ENCODE data around the gene GSE1.

Gene GSE1

GRCh38 chr16:85633888-85634287 lies 20.8 kb downstream of the GSE1 start:
- no peak for TF ChIP-seq CTCF (IDR thresholded peaks at IDR 0.05; ENCODE audit: insufficient read depth, low read length)
- Histone ChIP-seq H3K27me3 (ENCODE audit: insufficient read depth, poor library complexity, severe bottlenecking) (no peaks in the 10 kb centered on the region), H3K27ac (replicated peaks) (no peak overlapping the region), H3K4me3 (replicated peaks; ENCODE audit: insufficient read depth, low read length) (no peak overlapping the region)
- no peak for DNase-seq (ENCODE audit: low read depth in 1 of 2, low spot score in 1 of 2)

DNA sequence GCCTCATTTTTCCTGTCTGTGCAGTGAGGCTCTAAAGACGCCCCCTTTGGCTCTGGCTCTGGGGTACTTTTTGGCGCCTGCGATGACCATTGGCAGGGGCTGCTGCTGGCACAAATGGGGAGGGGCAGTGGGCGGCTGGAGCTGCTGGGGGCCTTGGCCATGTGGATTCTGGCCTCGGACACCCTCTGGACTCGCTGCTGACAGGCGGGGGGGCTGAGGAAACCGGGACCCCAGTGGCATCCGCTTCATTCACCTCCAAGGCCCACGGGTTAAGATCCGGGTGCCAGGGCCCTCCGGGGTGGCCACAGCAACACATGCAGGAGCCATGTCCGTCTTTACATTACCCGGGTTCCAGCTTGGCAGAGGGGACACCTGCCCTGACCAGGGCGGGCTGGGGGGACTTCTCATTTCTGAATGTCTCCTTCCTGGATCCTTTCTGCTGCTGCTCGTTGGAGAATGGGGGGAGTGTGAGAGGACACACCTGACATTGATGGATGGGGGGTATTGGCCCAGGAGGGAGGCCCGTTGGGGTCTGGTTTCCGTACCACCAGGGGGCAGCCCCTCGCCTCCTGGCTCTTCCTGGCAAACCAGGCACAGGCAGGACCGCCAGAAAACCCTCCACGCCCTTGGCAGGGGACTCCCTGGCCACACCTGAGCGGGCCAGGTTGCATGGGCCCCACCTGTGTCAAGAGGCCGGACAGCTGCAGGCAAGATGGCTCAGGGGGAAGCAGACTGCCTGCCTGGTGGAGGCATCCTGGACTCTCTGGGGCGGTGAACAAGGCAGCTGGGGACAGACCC lies 21.8 kb downstream of the GSE1 start:
- no peak overlapping the region for H3K27ac ChIP-seq (replicated peaks)
- no peak for DNase-seq (ENCODE audit: low read depth in 1 of 2, low spot score in 1 of 2)
- TF ChIP-seq CTCF (IDR thresholded peaks at IDR 0.05; ENCODE audit: insufficient read depth, low read length) (no peak), POLR2AphosphoS5 (IDR thresholded peaks at IDR 0.05; ENCODE audit: low read depth) (no peak), SPI1 (IDR thresholded peaks at IDR 0.05; ENCODE audit: borderline replicate concordance, low read depth) (no peak), GABPA (IDR thresholded peaks at IDR 0.05; ENCODE audit: low read depth) (no peak)
- TF ChIP-seq, protein P1, sequence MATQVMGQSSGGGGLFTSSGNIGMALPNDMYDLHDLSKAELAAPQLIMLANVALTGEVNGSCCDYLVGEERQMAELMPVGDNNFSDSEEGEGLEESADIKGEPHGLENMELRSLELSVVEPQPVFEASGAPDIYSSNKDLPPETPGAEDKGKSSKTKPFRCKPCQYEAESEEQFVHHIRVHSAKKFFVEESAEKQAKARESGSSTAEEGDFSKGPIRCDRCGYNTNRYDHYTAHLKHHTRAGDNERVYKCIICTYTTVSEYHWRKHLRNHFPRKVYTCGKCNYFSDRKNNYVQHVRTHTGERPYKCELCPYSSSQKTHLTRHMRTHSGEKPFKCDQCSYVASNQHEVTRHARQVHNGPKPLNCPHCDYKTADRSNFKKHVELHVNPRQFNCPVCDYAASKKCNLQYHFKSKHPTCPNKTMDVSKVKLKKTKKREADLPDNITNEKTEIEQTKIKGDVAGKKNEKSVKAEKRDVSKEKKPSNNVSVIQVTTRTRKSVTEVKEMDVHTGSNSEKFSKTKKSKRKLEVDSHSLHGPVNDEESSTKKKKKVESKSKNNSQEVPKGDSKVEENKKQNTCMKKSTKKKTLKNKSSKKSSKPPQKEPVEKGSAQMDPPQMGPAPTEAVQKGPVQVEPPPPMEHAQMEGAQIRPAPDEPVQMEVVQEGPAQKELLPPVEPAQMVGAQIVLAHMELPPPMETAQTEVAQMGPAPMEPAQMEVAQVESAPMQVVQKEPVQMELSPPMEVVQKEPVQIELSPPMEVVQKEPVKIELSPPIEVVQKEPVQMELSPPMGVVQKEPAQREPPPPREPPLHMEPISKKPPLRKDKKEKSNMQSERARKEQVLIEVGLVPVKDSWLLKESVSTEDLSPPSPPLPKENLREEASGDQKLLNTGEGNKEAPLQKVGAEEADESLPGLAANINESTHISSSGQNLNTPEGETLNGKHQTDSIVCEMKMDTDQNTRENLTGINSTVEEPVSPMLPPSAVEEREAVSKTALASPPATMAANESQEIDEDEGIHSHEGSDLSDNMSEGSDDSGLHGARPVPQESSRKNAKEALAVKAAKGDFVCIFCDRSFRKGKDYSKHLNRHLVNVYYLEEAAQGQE (IDR thresholded peaks at IDR 0.05; ENCODE audit: insufficient replicate concordance, low read depth): no peak
- no peak overlapping the region for H3K4me3 ChIP-seq (replicated peaks; ENCODE audit: insufficient read depth, low read length)
- H3K27me3 ChIP-seq (ENCODE audit: insufficient read depth, poor library complexity, severe bottlenecking): no peaks in the 10 kb centered on the region

GRCh38 chr16:85635545-85636140 lies 22.5 kb downstream of the GSE1 start:
- Histone ChIP-seq H3K27ac (replicated peaks) (no peak overlapping the region), H3K4me3 (replicated peaks; ENCODE audit: insufficient read depth, low read length) (no peak overlapping the region), H3K27me3 (ENCODE audit: insufficient read depth, poor library complexity, severe bottlenecking) (no peaks in the 10 kb centered on the region)
- no peak for TF ChIP-seq CTCF (IDR thresholded peaks at IDR 0.05; ENCODE audit: insufficient read depth, low read length)
- TF ChIP-seq, protein P1 (IDR thresholded peaks at IDR 0.05; ENCODE audit: insufficient replicate concordance, low read depth): no peak
- TF ChIP-seq SPI1 (IDR thresholded peaks at IDR 0.05; ENCODE audit: borderline replicate concordance, low read depth): no peak
- TF ChIP-seq GABPA (IDR thresholded peaks at IDR 0.05; ENCODE audit: low read depth): no peak
- TF ChIP-seq POLR2AphosphoS5 (IDR thresholded peaks at IDR 0.05; ENCODE audit: low read depth): no peak
- DNase-seq (ENCODE audit: low read depth in 1 of 2, low spot score in 1 of 2): no peak

Measured in HL-60 (cell line).